Measurements from ENCODE around the gene MAP2. TPM values are rescaled to one million over a fixed set of nuclear protein-coding genes. Genes with fewer than 3 reads are reported as not detected.

Gene MAP2
- total RNA-seq, 1 donor: 2.2 TPM

DNA sequence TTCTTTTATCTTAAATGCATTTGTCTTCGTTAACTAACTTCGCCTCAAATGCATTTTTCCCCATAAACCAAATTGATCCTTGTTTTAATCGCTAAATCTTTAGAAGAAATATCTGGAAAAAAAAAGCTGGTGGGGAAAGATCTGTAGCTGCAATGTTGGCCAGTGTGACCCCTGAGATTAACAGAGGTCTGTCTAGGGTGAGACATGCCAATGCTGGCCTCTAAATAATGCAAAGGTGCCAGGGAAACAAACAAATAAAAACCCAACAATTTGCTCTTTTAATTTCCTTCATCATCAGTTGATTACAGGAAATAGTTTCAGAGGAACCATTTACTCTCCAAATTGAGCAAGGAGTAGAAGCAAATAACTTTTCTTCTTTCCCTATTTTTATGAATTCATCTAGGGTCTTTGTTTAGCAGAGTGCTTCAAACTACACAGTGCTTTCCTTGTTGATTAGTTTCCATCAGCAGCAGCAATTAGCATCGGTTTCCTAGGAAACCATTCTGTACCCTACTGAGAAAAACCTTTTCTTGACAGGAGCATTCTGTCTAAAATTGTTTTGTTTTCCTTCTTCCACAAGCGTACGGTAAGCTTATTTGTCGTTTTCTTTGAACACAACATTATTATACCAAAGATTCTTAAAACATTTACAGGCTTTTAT is 247.3 kb downstream of the MAP2 start:
- no peak for TF ChIP-seq CTCF (IDR thresholded peaks at IDR 0.05; ENCODE audit: extremely low read depth, low read depth, low read length)
- H4K20me1 ChIP-seq (ENCODE audit: insufficient read depth, low read length): no peaks in the 10 kb centered on the region

DNA sequence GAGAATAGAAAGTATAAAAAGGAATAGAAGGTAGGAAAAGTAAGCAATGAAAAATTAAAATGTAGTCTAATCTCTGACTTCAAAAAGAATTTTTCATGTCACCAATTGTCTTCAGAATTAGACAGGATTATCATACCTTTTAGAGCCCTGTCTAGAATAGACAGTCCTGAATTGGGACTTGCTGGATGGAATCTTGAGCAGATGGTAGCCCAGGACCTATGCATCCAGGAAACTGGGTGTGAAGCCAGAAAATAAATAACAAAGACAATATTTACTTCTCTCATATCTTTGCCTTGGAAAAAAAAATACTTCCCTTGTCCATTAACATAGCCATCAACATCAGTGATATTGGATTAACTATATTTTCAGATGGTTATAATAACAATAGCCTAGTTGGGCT is 250.0 kb downstream of the MAP2 start:
- Histone ChIP-seq H3K27me3 (ENCODE audit: insufficient read depth, low read length) (no peaks in the 10 kb centered on the region), H3K79me2 (ENCODE audit: insufficient read depth, low read length) (no peaks in the 10 kb centered on the region), H4K20me1 (ENCODE audit: insufficient read depth, low read length) (no peaks in the 10 kb centered on the region), H3K9me3 (ENCODE audit: low read depth, low read length) (no peaks in the 10 kb centered on the region), H3K4me3 (ENCODE audit: insufficient read depth, low read length) (no peak overlapping the region), H2AFZ (ENCODE audit: low read length) (no peak overlapping the region), H3K36me3 (ENCODE audit: insufficient read depth, low read length) (no peaks in the 10 kb centered on the region), H3K4me1 (ENCODE audit: insufficient read depth, low read length) (no peaks in the 10 kb centered on the region), H3K4me2 (ENCODE audit: insufficient read depth, low read length) (no peak overlapping the region), H3K27ac (ENCODE audit: low read depth, low read length) (no peak overlapping the region)
- no peak for DNase-seq (ENCODE audit: insufficient read length, low spot score, missing footprints)
- no peak for TF ChIP-seq CTCF (IDR thresholded peaks at IDR 0.05; ENCODE audit: extremely low read depth, low read depth, low read length)

More for the DNA sequence above, 247.3 kb downstream of the MAP2 start:
- H3K4me1 ChIP-seq (ENCODE audit: insufficient read depth, low read length): no peaks in the 10 kb centered on the region
- no peaks in the 10 kb centered on the region for H3K9me3 ChIP-seq (ENCODE audit: low read depth, low read length)
- H3K4me3 ChIP-seq (ENCODE audit: insufficient read depth, low read length): no peak overlapping the region
- no peak overlapping the region for H3K27ac ChIP-seq (ENCODE audit: low read depth, low read length)
- no peak overlapping the region for H3K4me2 ChIP-seq (ENCODE audit: insufficient read depth, low read length)
- H3K27me3 ChIP-seq (ENCODE audit: insufficient read depth, low read length): no peaks in the 10 kb centered on the region
- H3K79me2 ChIP-seq (ENCODE audit: insufficient read depth, low read length): no peaks in the 10 kb centered on the region
- H3K36me3 ChIP-seq (ENCODE audit: insufficient read depth, low read length): no peaks in the 10 kb centered on the region
- no peak for DNase-seq (ENCODE audit: insufficient read length, low spot score, missing footprints)
- no peak overlapping the region for H2AFZ ChIP-seq (ENCODE audit: low read length)

GRCh38 chr2:209680596-209680995 is 256.7 kb downstream of the MAP2 start:
- H4K20me1 ChIP-seq (ENCODE audit: insufficient read depth, low read length): no peaks in the 10 kb centered on the region
- H3K79me2 ChIP-seq (ENCODE audit: insufficient read depth, low read length): no peaks in the 10 kb centered on the region
- H3K27me3 ChIP-seq (ENCODE audit: insufficient read depth, low read length): no peaks in the 10 kb centered on the region
- no peak overlapping the region for H3K4me3 ChIP-seq (ENCODE audit: insufficient read depth, low read length)
- TF ChIP-seq CTCF (IDR thresholded peaks at IDR 0.05; ENCODE audit: extremely low read depth, low read depth, low read length): no peak
- no peak overlapping the region for H3K27ac ChIP-seq (ENCODE audit: low read depth, low read length)
- no peaks in the 10 kb centered on the region for H3K36me3 ChIP-seq (ENCODE audit: insufficient read depth, low read length)
- H3K4me1 ChIP-seq (ENCODE audit: insufficient read depth, low read length): no peaks in the 10 kb centered on the region
- no peak for DNase-seq (ENCODE audit: insufficient read length, low spot score, missing footprints)
- H3K4me2 ChIP-seq (ENCODE audit: insufficient read depth, low read length): no peak overlapping the region
- H3K9me3 ChIP-seq (ENCODE audit: low read depth, low read length): no peaks in the 10 kb centered on the region
- H2AFZ ChIP-seq (ENCODE audit: low read length): no peak overlapping the region

DNA sequence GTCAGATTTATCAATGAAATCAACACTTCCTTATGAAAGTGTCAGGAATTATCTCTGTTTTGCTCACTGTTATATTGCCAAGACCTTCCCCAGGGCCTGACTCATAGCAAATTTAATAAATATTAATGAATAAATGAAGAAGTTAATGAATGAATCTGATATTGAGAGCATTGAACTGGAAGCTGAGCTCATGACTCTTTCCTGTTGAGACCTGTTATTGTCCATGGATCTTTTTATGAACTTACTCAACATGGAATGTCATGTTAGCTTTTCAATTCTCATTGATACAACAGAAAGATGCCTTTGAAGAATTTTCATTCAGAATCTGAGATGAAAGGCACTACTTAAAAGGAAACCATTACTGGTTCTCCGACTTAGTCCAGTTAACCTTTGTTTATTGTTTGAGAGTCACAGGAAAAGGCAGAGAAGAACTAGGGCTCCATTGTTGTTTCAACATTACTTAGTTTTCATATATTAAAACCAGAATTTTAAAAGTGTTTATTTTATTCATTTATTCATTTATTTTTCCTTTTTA is 257.4 kb downstream of the MAP2 start:
- Histone ChIP-seq H3K27ac (ENCODE audit: low read depth, low read length) (no peak overlapping the region), H3K79me2 (ENCODE audit: insufficient read depth, low read length) (no peaks in the 10 kb centered on the region), H3K4me1 (ENCODE audit: insufficient read depth, low read length) (no peaks in the 10 kb centered on the region), H4K20me1 (ENCODE audit: insufficient read depth, low read length) (no peaks in the 10 kb centered on the region), H3K36me3 (ENCODE audit: insufficient read depth, low read length) (no peaks in the 10 kb centered on the region), H2AFZ (ENCODE audit: low read length) (no peak overlapping the region), H3K4me2 (ENCODE audit: insufficient read depth, low read length) (no peak overlapping the region), H3K27me3 (ENCODE audit: insufficient read depth, low read length) (no peaks in the 10 kb centered on the region), H3K4me3 (ENCODE audit: insufficient read depth, low read length) (no peak overlapping the region), H3K9me3 (ENCODE audit: low read depth, low read length) (no peaks in the 10 kb centered on the region)
- DNase-seq (ENCODE audit: insufficient read length, low spot score, missing footprints): no peak
- no peak for TF ChIP-seq CTCF (IDR thresholded peaks at IDR 0.05; ENCODE audit: extremely low read depth, low read depth, low read length)
